HepG2 (cell line): ENCODE results near the gene CCDC192. TPM values are rescaled to one million over a fixed set of nuclear protein-coding genes. Genes with fewer than 3 reads are reported as not detected.

Experiments used
- RFX1 ChIP-seq: fragments of 450-650 bp; IDR thresholded peaks from 2 replicates; pipeline ENCODE4 v1.6.1; 2017
- SIN3A ChIP-seq: IDR thresholded peaks from 2 replicates; pipeline ENCODE4 v1.6.1; 2011; ENCODE audit warnings: low read depth, mild to moderate bottlenecking, control low read depth, low read length, borderline replicate concordance
- ZC3H4 ChIP-seq: sonication (generic); formaldehyde crosslinking; IDR thresholded peaks from 2 replicates; pipeline ENCODE4 v1.4.0; 2020; ENCODE audit warnings: missing genetic modification reagents, borderline replicate concordance
- ZNF333 ChIP-seq: sonication (generic); formaldehyde crosslinking; IDR thresholded peaks from 2 replicates; pipeline ENCODE4 v1.4.0; 2020; ENCODE audit warnings: mild to moderate bottlenecking, missing genetic modification reagents, borderline replicate concordance
- polyA plus RNA-seq, 8 experiments: library from polyadenylated mRNA; depleted of rRNA in 3 of 8; stranded (reverse) in 7 of 8; unstranded in 1 of 8; fragments of >200 nt; fragmentation: Illumina TruSeq in 4 of 8; extraction: Trizol in 4 of 8; gene quantifications; 2 replicates each; pipeline versions ENCODE4 v1.2.1 to v1.2.3, GENCODE V29; 2011 to 2016; ENCODE audit warnings: low read depth in 4 of 8, missing spikeins in 1 of 8, mixed read lengths in 1 of 8; ENCODE audit not compliant: insufficient read depth in 1 of 8
- total RNA-seq, 5 experiments: library from RNA; depleted of rRNA; stranded (reverse); fragments of >200 nt; fragmentation: Illumina TruSeq; extraction: Trizol; gene quantifications; 2 replicates each; pipeline ENCODE4 v1.2.3, GENCODE V29; 2016; ENCODE audit warnings: low read depth in 1 of 5
- TF ChIP-seq, protein P1 (sequence below): sonication (generic); formaldehyde crosslinking; IDR thresholded peaks from 2 replicates; pipeline ENCODE4 v1.5.1; 2020; ENCODE audit warnings: mild to moderate bottlenecking, missing genetic modification reagents
- TF ChIP-seq, protein P2 (sequence below): IDR thresholded peaks from 2 replicates; pipeline ENCODE4 v1.6.1; 2016; ENCODE audit warnings: low read depth
- TF ChIP-seq, protein P3 (sequence below): sonication (generic); formaldehyde crosslinking; conservative IDR thresholded peaks from 2 replicates; pipeline ENCODE4 v1.4.0; 2020; ENCODE audit warnings: missing genetic modification reagents

Gene CCDC192
- total and polyA plus RNA-seq, 2 of the 13 experiments (the other 11 are each of a cell fraction or from before 2014, with no cell fraction given), result not detected

DNA sequence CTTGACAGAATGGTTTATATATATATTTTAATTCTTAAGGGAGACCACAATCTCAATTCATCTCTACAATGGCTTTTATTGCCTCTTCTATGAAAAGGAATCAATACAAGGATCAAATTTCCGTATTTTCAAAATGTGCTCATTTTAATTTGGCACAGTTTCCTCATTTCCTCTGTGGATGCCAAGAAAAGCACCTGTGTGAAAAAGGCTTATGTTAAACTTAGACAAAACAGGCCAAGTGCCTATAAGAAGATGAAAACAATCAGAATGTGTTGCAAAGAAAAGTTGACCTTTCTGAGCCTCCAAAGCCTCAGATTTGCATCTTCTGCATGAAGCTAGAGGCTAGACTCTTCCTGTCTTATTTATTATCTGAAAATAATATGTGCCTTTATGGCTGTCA lies 206.6 kb downstream of the CCDC192 start (continued):
- TF ChIP-seq, protein P1, sequence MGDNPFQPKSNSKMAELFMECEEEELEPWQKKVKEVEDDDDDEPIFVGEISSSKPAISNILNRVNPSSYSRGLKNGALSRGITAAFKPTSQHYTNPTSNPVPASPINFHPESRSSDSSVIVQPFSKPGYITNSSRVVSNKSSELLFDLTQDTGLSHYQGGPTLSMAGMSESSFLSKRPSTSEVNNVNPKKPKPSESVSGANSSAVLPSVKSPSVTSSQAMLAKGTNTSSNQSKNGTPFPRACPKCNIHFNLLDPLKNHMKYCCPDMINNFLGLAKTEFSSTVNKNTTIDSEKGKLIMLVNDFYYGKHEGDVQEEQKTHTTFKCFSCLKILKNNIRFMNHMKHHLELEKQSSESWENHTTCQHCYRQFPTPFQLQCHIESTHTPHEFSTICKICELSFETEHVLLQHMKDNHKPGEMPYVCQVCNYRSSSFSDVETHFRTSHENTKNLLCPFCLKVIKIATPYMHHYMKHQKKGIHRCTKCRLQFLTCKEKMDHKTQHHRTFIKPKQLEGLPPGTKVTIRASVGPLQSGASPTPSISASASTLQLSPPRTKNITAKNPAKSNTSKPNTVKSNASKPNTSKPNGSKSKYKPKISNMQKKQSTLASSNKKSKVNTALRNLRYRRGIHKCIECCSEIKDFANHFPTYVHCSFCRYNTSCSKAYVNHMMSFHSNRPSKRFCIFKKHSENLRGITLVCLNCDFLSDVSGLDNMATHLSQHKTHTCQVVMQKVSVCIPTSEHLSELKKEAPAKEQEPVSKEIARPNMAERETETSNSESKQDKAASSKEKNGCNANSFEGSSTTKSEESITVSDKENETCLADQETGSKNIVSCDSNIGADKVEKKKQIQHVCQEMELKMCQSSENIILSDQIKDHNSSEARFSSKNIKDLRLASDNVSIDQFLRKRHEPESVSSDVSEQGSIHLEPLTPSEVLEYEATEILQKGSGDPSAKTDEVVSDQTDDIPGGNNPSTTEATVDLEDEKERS, result no peak
- TF ChIP-seq ZNF333 (CRISPR knock-in tag) (no peak), ZC3H4 (CRISPR knock-in tag) (no peak), RFX1 (no peak), SIN3A (no peak)
- TF ChIP-seq, protein P2, sequence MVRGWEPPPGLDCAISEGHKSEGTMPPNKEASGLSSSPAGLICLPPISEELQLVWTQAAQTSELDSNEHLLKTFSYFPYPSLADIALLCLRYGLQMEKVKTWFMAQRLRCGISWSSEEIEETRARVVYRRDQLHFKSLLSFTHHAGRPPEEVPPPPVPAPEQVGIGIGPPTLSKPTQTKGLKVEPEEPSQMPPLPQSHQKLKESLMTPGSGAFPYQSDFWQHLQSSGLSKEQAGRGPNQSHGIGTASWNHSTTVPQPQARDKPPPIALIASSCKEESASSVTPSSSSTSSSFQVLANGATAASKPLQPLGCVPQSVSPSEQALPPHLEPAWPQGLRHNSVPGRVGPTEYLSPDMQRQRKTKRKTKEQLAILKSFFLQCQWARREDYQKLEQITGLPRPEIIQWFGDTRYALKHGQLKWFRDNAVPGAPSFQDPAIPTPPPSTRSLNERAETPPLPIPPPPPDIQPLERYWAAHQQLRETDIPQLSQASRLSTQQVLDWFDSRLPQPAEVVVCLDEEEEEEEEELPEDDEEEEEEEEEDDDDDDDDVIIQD (CRISPR knock-in tag), result no peak
- TF ChIP-seq, protein P3, sequence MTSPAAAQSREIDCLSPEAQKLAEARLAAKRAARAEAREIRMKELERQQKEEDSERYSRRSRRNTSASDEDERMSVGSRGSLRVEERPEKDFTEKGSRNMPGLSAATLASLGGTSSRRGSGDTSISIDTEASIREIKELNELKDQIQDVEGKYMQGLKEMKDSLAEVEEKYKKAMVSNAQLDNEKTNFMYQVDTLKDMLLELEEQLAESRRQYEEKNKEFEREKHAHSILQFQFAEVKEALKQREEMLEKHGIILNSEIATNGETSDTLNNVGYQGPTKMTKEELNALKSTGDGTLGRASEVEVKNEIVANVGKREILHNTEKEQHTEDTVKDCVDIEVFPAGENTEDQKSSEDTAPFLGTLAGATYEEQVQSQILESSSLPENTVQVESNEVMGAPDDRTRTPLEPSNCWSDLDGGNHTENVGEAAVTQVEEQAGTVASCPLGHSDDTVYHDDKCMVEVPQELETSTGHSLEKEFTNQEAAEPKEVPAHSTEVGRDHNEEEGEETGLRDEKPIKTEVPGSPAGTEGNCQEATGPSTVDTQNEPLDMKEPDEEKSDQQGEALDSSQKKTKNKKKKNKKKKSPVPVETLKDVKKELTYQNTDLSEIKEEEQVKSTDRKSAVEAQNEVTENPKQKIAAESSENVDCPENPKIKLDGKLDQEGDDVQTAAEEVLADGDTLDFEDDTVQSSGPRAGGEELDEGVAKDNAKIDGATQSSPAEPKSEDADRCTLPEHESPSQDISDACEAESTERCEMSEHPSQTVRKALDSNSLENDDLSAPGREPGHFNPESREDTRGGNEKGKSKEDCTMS (CRISPR knock-in tag), result no peak
